Right renal pelvis (tissue), 4 donors: ENCODE results near the gene HSD11B1L. TPM values are rescaled to one million over a fixed set of nuclear protein-coding genes. Genes with fewer than 3 reads are reported as not detected.

Experiments
- DNase-seq, 4 donors: peaks; one replicate each; pipeline ENCODE4 v3.0.0-alpha.2; 2013; ENCODE audit warnings: low read depth in 4 of 4, low spot score in 3 of 4, missing footprints in 1 of 4
- polyA plus RNA-seq, 4 donors: library from polyadenylated mRNA; unstranded; fragments of 120-200 nt; gene quantifications; one replicate each; pipeline ENCODE4 v1.2.1, GENCODE V29; 2013; ENCODE audit not compliant: insufficient read length in 4 of 4

The HSD11B1L gene
- polyA plus RNA-seq, 4 donors, result 9.1 to 13.2 (median 9.7) TPM

- DNase-seq, result no peak
Measured at GRCh38 chr19:5665781-5666513, 14.9 kb upstream of the HSD11B1L start.

GRCh38 chr19:5666921-5667610 is 13.8 kb upstream of the HSD11B1L start:
- DNase-seq, result no peak

- no peak for DNase-seq
Measured at GRCh38 chr19:5667751-5668271, 13.0 kb upstream of the HSD11B1L start.

- DNase-seq, result no peak
Measured at GRCh38 chr19:5669212-5669611, 11.6 kb upstream of the HSD11B1L start.

GRCh38 chr19:5671600-5671999 is 9.2 kb upstream of the HSD11B1L start:
- no peak for DNase-seq

GRCh38 chr19:5672708-5673459 is 7.9 kb upstream of the HSD11B1L start:
- no peak for DNase-seq

- DNase-seq, result no peak
Measured at GRCh38 chr19:5673752-5674151, 7.1 kb upstream of the HSD11B1L start.

GRCh38 chr19:5674714-5675113 is 6.1 kb upstream of the HSD11B1L start:
- no peak for DNase-seq

- no peak for DNase-seq
Measured at GRCh38 chr19:5676105-5676771, 4.6 kb upstream of the HSD11B1L start.

GRCh38 chr19:5676772-5677105 is 4.1 kb upstream of the HSD11B1L start:
- DNase-seq, result no peak

GRCh38 chr19:5677136-5677535 is 3.7 kb upstream of the HSD11B1L start:
- DNase-seq, result no peak

- DNase-seq, result no peak
Measured at GRCh38 chr19:5677580-5677979, 3.2 kb upstream of the HSD11B1L start.

- no peak for DNase-seq
Measured at GRCh38 chr19:5678071-5678718, 2.6 kb upstream of the HSD11B1L start.

GRCh38 chr19:5679289-5680083 is 1.3 kb upstream of the HSD11B1L start:
- DNase-seq, result no peak

GRCh38 chr19:5680084-5680436 is 767 bp upstream of the HSD11B1L start:
- no peak for DNase-seq

GRCh38 chr19:5681391-5682106 is 722 bp downstream of the HSD11B1L start:
- no peak for DNase-seq

GRCh38 chr19:5682107-5682482 is 1.3 kb downstream of the HSD11B1L start:
- no peak for DNase-seq

- DNase-seq, result no peak
Measured at GRCh38 chr19:5683177-5683886, 2.5 kb downstream of the HSD11B1L start.
